WTC11 (cell line): ENCODE data around the gene LRRIQ4.

Experiments
- ATF2 ChIP-seq: sonication (generic); formaldehyde crosslinking; IDR thresholded peaks from 2 replicates; pipeline ENCODE4 v1.8.1; 2022; ENCODE audit warnings: low read depth, missing genetic modification reagents, borderline replicate concordance
- CTCF ChIP-seq: fragments of 200-600 bp; IDR thresholded peaks from 2 replicates; pipeline ENCODE4 v1.8.0; 2022; ENCODE audit warnings: antibody characterized with exemption
- ELF4 ChIP-seq: sonication (generic); formaldehyde crosslinking; IDR thresholded peaks from 2 replicates; pipeline ENCODE4 v1.8.1; 2022; ENCODE audit warnings: low read depth, mild to moderate bottlenecking, moderate library complexity, missing genetic modification reagents
- ESRRA ChIP-seq: sonication (generic); formaldehyde crosslinking; IDR thresholded peaks from 2 replicates; pipeline ENCODE4 v1.8.1; 2022; ENCODE audit warnings: mild to moderate bottlenecking, missing genetic modification reagents, borderline replicate concordance
- JUN ChIP-seq: sonication (generic); formaldehyde crosslinking; IDR thresholded peaks from 2 replicates; pipeline ENCODE4 v1.8.0; 2023; ENCODE audit warnings: mild to moderate bottlenecking, missing genetic modification reagents
- NFATC4 ChIP-seq: fragments of 250-450 bp; sonication (Bioruptor Pico); IDR thresholded peaks from 2 replicates; pipeline ENCODE4 v1.9.0; 2021; ENCODE audit warnings: mild to moderate bottlenecking
- SP1 ChIP-seq: sonication (generic); formaldehyde crosslinking; conservative IDR thresholded peaks from 2 replicates; pipeline ENCODE4 v1.8.1; 2022; ENCODE audit warnings: missing genetic modification reagents
- TEAD4 ChIP-seq: sonication (generic); formaldehyde crosslinking; IDR thresholded peaks from 2 replicates; pipeline ENCODE4 v1.8.0; 2022; ENCODE audit warnings: mild to moderate bottlenecking, missing genetic modification reagents
- TP53 ChIP-seq: sonication (generic); formaldehyde crosslinking; IDR thresholded peaks from 2 replicates; pipeline ENCODE4 v1.8.1; 2023; ENCODE audit warnings: mild to moderate bottlenecking, missing genetic modification reagents
- TF ChIP-seq, protein P1 (sequence below): sonication (generic); formaldehyde crosslinking; IDR thresholded peaks from 2 replicates; pipeline ENCODE4 v1.8.1; 2023; ENCODE audit warnings: mild to moderate bottlenecking, missing genetic modification reagents, moderate library complexity
- TF ChIP-seq, protein P2 (sequence below): sonication (generic); formaldehyde crosslinking; IDR thresholded peaks from 2 replicates; pipeline ENCODE4 v1.8.0; 2022; ENCODE audit warnings: mild to moderate bottlenecking, missing genetic modification reagents
- TF ChIP-seq, protein P3 (sequence below): sonication (generic); formaldehyde crosslinking; IDR thresholded peaks from 2 replicates; pipeline ENCODE4 v1.8.0; 2023; ENCODE audit warnings: mild to moderate bottlenecking, missing genetic modification reagents
- TF ChIP-seq, protein P4 (sequence below): sonication (generic); formaldehyde crosslinking; IDR thresholded peaks from 2 replicates; pipeline ENCODE4 v1.8.0; 2022; ENCODE audit warnings: mild to moderate bottlenecking, missing genetic modification reagents

DNA sequence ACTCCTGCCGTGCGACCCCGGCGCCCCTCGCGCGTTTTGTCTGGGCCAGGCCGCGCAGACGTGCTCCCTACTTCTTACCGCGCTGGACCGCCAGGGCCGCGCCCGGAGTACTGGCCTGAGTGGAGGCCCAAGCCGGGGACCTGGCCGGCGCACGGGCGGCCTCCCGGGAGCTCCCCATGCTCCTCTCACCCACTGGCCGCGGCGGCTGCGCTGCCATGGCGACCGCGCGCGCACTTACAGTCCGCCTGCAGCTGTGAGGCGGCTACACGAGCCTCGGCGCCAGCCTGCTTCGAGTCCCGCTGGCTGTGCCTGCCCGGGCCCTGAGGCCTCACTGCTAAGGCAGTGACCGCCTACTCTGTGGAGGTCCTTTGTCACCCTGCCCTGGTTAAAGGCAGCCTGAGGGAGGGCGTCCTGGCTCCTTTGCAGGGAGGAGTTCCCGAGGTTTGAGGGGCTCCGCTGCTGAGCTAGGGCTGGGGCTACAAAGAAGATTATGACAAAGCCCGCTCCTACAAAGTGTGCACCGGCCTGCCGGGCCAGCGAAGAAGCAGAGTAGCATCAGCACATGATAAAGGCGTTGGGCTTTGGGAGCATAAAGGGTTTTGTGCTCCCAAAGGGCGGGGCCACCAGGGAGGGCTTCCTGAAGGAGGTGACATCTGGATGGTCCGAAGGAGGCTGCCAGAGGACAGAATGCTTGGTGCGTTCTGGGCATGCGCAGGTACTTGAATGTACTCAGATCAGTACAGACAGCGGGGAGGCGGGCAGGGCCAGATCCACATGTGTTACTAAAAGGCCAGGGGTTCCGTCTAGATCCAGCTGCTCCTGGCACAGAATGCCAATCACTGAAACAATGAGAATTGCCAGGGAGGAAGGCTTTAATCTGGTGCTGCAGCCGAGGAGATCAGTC lies at the start of gene LRRIQ4, which contains the start of gene LRRC34:
- TF ChIP-seq CTCF (no peak), TEAD4 (CRISPR knock-in tag) (no peak), TP53 (CRISPR knock-in tag) (0 out of 2 replicates have a peak, but pooled peaks have one; percentile 34), SP1 (CRISPR knock-in tag) (peak; percentile 38; the same call in 1 of the 2 replicates), JUN (CRISPR knock-in tag) (no peak), NFATC4 (CRISPR knock-in tag) (no peak), ESRRA (CRISPR knock-in tag) (no peak), ATF2 (CRISPR knock-in tag) (no peak), ELF4 (CRISPR knock-in tag) (no peak)
- TF ChIP-seq, protein P1, sequence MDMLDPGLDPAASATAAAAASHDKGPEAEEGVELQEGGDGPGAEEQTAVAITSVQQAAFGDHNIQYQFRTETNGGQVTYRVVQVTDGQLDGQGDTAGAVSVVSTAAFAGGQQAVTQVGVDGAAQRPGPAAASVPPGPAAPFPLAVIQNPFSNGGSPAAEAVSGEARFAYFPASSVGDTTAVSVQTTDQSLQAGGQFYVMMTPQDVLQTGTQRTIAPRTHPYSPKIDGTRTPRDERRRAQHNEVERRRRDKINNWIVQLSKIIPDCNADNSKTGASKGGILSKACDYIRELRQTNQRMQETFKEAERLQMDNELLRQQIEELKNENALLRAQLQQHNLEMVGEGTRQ: no peak
- TF ChIP-seq, protein P2, sequence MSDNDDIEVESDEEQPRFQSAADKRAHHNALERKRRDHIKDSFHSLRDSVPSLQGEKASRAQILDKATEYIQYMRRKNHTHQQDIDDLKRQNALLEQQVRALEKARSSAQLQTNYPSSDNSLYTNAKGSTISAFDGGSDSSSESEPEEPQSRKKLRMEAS (CRISPR knock-in tag): peak; percentile 78
- TF ChIP-seq, protein P3, sequence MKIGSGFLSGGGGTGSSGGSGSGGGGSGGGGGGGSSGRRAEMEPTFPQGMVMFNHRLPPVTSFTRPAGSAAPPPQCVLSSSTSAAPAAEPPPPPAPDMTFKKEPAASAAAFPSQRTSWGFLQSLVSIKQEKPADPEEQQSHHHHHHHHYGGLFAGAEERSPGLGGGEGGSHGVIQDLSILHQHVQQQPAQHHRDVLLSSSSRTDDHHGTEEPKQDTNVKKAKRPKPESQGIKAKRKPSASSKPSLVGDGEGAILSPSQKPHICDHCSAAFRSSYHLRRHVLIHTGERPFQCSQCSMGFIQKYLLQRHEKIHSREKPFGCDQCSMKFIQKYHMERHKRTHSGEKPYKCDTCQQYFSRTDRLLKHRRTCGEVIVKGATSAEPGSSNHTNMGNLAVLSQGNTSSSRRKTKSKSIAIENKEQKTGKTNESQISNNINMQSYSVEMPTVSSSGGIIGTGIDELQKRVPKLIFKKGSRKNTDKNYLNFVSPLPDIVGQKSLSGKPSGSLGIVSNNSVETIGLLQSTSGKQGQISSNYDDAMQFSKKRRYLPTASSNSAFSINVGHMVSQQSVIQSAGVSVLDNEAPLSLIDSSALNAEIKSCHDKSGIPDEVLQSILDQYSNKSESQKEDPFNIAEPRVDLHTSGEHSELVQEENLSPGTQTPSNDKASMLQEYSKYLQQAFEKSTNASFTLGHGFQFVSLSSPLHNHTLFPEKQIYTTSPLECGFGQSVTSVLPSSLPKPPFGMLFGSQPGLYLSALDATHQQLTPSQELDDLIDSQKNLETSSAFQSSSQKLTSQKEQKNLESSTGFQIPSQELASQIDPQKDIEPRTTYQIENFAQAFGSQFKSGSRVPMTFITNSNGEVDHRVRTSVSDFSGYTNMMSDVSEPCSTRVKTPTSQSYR: no peak
- TF ChIP-seq, protein P4, sequence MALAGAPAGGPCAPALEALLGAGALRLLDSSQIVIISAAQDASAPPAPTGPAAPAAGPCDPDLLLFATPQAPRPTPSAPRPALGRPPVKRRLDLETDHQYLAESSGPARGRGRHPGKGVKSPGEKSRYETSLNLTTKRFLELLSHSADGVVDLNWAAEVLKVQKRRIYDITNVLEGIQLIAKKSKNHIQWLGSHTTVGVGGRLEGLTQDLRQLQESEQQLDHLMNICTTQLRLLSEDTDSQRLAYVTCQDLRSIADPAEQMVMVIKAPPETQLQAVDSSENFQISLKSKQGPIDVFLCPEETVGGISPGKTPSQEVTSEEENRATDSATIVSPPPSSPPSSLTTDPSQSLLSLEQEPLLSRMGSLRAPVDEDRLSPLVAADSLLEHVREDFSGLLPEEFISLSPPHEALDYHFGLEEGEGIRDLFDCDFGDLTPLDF (CRISPR knock-in tag): no peak
